Glomerular visceral epithelial cell (primary cell): ENCODE results near the gene XPO5.
"Not testable (repeated sequence)": the region's sequence is repeated elsewhere in the genome, so short reads cannot be mapped to it uniquely, and the experiment has no call there.

Source experiments
- DNase-seq: peaks from one replicate; pipeline ENCODE4 v3.0.0-alpha.2; 2016; ENCODE audit errors: extremely low spot score

The XPO5 gene

DNA sequence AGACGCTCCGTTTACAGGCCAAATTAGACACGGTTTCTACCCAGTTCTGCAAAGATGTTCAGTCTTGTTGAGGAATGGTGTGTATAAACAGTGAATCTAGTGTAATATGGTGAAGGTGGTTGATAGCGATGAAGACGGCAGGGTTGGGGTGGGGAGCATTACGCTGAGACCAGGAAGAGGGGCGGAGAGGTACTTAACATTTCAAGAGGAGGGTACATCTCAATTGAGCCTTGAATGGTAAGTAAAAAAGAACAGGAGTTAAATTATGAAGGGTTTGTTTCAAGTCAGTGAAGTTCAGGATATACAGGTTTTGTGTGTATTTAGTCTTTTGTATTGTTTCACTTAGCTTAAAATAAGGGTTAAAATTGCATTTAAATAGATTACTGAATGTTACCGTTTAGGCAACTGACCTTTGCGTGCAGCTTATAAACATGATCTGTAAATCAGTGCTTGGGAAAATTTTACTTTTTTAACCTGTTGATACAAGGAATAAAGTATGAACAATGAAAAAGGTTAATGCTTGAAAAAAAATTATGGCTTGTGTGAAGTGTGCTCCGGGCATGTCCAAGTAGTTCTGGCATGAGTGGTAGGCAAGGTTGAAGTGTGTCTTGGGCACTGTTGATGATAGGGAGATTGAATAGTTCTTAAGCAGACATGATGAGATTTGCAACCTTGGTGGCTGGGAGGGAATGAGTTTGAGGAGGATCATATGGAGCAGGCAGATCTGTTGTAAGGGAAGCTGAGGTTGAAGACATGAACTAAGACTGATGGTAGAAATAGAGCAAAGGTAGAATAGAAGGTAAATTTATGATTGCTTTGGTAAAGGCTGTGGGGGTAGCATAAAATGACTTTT lies 58.1 kb downstream of the XPO5 start:
- no peak for DNase-seq

DNA sequence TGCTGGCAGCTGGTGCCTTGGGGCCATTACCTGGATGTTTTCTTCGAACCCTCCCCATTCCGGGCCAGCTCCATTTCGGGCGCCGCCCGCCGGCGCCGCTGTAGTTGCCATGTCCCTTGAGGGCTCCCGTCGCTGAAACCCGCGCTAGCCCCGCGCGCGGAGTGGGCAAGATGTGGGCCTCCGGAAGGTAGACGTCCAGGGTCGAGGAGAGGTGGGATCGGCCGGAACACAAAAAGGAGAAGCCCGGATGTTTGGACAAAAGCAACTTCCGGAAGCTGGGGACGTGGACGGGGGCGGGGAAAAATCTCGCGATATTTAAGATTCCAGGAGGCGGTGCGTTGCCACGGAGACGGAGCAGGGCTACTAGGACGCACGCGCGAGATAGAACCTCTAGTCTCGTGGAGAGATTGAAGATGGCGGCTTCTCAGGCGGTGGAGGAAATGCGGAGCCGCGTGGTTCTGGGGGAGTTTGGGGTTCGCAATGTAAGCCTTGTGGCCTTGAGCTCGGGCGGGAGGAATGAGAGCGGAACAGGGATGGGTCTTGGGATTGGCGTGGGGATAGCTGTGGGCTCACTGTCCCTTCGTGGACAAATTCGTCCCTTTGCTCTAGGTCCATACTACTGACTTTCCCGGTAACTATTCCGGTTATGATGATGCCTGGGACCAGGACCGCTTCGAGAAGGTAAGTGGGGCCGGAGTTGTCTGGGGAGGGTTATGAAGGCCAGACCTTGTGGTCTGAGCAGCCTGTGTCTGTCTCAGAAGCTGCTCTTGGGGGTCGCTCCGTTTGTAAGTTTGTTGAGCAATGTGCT lies 58.9 kb downstream of the XPO5 start, which contains the start of the genes POLR1C and YIPF3:
Gene POLR1C (plus strand): TSS at position 393 of the 808 bp plus-strand sequence. CDS start 21 bp downstream, at position 414.
Gene YIPF3 (minus strand): TSS at position 230 of the 808 bp plus-strand sequence. CDS start 119 bp downstream, at position 111.
- peak; percentile 98 for DNase-seq

DNA sequence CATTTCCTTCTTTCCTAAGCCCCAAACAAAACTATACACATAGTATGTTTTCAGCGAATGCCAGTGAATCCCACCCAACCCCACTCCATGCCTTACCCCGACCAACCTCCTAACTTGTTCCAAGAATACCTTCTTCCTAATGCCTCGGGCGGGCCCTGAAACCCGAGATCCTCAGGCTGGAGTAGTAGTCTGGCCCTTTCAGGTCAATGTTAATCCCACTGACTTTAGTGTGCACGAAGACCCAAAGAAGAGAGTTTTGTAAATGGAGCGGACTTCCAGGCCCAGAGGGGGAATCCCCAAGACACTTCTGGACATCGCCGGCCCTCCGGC lies 59.5 kb downstream of the XPO5 start:
- DNase-seq, result no peak

DNA sequence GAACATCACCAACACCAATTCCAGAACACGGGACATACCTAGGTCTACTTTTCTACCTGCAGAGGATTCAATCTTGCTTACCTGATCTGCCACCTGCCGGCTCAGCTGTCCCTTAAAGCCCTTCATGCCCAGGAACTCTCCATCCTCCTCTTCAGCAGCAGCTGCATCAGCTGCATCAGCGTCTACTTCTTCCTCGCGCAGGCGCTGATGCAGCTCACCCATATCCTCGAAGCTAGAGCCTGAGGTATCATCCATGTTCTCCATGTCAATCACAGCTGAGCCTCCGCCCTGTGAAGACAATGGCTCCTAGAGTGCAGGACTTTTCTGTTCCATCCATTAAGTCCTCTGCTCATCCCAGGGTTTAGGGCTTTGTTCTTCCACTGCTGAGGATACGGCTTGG lies 60.0 kb downstream of the XPO5 start:
- no peak for DNase-seq

DNA sequence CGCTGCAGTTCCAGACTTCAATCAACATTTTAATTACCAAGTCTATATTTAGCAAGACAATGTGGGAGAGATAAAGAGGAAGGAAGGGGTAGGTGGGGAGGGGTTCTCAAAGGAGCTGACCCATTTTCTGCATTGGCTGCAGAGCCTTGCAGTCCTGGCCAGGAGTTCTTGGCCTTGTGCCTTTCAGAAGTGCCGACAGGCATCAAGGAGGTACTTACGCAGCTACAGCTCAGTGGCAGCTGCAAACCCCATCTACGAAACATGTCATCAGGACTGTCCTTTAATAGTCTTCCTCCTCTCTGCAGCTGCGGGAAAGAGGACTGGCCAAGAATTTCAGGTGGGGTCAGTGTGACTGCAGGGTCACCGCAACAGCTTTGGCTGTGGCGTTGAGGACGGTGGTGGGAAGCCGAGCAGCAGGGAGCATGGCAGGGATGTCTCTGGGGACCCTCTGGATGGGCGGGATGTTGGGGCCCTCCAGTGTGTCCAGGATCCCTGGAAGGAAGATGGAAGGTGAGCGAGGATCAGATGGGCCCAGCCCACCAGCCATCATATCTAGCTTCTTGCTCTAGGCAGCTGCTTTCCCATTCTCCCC lies 63.9 kb downstream of the XPO5 start:
- DNase-seq, result no peak

DNA sequence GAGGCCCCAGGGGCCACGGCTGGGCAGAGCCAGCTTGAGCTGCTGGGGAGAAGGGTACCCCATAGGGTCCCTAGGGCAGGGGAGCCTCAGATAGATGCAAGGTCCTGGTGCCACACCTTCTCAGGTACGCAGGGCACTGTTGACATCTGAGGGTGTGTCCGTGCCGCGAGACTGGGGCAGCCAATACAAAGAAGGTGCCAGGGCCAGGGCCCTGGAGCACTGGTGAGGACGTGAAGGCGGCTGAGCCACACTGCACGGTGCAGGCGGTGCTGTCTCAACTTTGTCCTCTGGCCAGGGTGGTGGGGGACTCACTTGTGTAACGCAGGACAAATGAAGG lies 65.0 kb downstream of the XPO5 start:
- DNase-seq, result no peak

DNA sequence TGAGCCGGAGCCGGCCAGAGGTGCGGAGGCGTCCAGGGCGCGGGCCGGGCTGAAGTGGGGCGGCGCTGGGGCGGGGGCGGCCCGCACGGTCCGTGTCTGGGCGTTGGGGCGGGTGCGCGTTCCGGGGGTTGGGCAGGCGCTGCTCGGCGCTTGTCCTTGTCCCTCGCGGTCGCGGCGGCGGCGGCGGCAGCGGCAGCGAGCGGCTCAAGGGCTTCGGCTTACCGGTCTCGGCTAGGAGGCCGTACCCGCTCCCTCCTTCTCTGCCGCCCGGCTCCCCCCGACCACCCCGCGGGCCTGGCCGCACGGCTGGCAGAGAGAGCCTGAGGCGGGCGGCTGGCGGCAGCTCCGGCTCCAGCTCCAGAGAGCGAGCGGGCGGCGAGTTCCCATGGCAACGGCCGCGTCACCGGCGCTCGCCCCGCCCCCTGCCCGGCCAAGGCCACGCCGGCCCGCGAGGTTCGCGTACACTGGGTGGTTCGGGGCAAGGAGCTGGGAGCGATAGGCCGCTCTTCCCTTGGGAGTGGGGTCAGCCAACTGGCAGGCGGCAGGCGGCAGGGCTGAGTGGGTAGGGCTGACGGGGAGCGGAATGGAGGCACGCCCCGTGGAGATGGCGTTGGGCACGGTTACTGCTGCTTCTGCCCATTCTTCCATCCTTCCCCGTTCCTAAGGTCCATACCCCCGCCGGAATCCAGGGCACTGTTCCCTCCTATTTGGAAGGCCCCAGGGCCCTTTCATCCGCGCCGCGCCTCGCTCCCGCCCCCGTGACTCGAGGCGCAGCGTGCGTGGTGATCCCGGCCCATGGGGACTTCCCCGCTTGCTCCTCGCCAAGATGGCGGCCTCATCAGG lies 65.6 kb downstream of the XPO5 start, which contains the start of gene LRRC73:
Gene LRRC73 (minus strand): TSS at position 363 of the 843 bp plus-strand sequence. CDS start 561 bp downstream, outside the sequence.
- DNase-seq, result peak; percentile 82

DNA sequence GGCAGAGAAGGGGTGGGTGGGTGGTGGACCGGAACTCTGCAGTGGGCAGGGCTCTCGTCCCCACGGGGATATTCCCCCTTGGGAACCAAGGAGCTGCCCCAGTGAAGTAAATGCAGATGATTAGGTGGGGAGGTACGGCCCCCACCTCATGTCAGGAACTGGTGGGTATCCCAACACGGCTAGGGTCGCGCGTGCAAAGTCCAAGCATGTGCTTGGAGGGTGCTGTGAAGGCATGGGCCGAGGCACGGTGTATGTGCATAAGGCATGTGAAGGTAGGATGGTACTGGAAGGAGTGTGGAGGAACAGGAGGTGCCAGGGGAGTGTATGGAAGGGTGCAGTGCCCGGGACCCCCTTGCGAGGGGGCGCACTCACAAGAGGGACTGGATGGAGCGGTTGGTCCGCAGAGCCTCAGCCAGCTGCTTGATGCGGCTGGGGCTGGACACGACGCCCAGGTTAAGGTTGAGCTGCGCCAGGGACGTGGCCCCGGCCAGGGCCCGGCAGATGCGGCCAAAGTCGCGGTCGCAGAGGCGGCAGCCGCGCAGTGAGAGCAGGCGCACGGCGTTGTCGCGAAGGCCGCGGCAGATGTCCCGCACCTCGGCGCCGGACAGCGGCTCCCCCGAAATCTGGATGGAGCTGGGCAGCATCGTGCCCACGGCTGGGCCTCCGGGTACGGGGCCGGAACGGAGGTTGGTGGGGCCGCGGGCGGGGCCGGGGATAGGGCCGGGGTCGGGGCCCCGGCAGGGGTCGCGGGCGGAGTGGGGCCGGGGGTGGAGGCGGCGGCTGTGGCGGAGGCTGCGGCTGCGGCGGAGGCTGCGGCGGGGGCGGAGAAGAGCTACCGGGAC lies 66.5 kb downstream of the XPO5 start:
- DNase-seq, result no peak

DNA sequence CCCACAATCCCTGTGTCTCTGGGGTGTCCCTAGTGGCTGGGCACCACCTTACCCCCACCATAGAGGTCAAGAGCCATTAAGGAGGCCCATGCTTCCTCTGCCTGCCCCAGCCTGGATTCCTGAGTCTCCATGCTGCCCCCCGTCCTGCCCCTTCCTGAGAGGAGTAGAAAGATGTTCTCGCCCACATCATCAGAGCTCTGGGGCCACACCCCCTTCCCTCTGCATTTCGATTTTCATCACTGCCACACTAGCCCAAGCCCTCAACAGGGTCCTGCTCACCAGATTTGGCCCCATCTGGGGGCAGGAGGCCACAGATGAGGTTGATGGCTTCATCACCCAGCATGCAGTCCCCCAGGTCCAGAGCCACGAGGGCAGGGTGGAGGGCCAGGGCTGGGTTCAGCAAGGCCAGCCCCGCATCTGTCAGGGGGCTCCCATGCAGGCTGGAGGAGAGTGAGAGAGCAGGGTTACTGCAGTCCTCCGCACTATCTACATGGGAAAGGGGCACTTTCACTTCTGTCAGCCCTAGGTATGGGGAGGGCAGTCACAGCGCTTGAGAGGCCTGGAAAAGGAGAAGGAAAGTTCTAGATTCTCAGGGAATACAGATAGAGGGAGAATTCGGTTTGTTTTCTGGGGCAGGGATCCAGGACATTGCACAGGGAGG lies 67.2 kb downstream of the XPO5 start:
- DNase-seq, result no peak

DNA sequence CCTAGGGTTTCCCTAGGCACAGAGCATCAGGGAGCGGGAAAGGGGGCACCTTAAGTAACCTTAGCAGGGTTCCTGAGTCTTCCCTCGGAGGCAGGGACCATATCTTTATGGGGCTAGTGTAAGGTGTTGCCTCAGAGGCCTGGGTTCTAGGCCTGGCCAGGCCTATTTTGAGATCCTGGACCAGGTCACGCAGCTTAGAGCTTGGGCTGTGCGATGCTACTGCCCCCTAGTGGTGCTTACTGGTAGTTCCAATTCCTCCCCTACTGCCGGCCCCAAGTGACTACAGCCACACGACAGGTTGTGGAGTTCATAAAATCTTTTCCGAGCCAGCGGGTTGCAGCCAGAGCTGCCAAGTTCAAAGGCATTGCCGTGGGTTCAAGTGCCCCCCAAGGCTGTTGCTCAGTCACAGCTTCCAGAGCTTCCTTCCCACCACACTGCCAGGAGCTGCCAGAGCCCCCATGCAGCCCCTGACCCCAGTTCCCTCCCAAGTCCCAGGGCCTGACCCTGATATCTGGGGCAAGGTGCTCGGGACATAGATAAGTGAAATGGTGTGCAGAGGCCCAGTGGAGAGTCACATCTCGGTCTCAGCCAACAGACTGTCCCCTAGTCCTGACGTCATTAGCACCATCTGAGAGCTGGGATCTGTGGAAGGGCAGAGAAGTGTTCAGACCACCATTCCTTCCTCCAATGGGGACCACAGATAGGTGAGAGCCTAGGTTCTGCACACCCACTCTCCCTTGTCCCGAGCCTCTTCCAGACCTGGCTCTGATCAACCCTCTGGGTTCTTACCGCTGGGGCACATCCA lies 69.0 kb downstream of the XPO5 start:
- peak; percentile 84 for DNase-seq

DNA sequence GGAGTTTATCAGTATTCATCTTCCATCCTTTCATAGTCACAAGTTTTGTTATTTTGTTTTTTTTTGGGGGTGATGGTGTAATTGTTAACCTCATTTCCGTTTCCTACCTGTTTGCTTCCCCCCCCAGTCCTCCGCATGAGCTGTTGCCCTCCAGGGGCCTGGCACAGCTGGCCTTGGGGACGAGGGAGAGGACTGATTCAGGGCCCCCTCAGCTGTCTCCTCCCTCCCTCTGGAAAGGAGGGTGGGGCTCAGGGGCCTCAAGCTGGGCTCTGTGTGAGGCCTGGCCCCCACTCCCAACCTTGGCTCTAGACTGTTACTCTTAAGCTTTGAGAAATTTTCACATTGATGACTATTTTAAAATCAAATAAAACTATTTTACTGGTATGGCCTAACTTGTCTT lies 69.7 kb downstream of the XPO5 start:
- no peak for DNase-seq

DNA sequence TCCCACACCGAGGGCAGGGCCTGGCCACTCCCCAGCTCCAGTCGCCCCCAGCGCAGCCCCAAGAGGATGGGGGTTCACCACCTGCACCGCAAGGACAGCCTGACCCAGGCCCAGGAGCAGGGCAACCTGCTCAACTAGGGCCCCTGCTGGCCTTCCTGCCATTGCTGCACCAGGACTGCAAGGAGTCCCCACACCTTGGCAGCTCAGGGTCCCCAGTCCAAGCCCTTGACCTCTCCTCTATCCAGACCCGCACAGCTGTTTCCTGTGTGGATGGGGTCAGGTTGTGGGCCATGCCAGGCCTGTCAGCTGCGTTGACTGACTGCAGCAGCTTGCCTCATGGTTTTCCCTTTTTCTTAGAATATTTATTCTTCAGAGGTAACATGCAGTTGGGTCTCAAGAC lies 70.1 kb downstream of the XPO5 start:
- no peak for DNase-seq

DNA sequence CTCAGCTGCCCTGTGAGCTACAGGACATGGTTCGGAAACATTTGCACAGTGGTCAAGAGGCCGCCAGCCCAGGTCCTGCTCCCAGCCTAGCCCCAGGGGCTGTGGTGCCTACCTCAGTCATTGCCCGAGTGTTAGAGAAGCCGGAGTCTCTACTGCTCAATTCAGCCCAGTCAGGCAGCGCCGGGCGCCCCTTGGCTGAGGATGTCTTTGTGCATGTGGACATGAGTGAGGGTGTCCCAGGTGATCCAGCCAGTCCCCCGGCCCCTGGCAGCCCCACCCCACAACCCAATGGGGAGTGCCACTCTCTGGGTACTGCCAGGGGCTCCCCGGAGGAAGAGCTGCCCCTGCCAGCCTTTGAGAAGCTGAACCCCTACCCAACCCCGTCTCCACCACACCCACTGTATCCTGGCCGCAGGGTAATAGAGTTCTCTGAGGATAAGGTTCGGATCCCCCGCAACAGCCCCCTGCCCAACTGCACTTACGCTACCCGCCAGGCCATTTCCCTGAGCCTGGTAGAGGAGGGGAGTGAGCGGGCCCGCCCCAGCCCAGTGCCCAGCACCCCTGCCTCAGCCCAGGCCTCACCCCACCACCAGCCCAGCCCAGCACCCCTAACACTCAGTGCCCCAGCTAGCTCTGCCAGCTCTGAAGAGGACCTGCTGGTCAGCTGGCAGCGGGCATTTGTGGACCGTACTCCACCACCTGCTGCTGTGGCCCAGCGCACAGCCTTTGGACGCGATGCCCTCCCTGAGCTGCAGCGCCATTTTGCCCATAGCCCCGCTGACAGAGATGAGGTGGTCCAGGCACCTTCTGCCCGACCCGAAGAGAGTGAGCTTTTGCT lies 70.9 kb downstream of the XPO5 start:
- no peak for DNase-seq

DNA sequence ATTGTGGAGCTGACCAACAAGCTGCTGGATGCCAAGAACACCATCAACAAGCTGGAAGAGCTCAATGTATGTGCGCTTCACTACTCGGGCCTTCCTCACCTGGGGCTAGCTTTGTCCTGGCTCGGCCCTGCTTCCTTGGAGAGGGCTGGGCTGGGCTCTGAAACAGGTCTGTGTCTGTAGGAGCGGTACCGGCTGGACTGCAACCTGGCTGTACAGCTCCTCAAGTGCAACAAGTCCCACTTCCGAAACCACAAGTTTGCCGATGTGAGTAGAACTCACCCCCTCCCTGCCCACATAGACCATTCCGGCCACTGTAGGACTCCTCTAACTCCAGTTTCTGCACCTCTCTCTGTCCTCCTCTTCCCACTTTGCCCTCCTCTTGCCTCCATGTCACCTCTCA lies 72.4 kb downstream of the XPO5 start:
- DNase-seq, result no peak

DNA sequence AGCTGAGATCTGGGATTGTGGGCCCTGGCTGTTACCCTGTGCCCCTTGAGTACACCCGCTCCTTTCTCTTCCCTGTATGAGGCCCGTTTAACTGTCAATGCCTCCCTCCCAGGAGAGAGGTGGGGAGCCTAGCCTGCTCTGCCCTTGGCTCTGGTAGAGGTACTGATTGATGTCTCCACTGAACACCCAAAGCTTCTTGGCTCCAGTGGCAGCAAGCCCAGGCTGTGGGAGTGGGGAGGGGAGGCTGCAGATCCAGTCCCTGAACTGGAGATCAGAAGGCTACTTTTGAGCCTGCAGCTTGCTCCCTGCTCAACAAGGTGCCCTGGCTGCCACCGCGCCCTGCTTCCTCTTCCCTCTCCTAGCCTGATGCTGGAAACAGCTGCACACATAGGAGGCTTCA lies 73.2 kb downstream of the XPO5 start:
- DNase-seq, result no peak

DNA sequence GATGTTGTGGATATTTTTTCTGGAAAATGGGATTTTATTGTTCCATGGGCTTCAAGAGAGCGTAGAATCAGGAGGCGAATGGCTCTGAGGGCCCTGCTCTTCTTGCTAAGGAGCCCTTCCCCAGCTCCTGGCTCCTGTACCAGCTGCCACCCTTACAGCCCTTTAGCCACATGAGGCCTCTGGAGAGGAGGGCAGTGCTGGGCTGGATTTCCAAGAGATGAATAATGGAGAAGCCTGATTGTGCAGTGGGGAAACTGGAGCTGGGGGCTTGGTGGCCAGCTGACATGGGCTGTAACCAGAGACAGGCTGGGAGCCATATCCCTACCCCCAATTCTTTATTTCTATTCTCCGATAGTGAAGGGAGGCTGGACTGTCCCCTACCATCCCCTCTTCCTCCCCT lies 74.9 kb downstream of the XPO5 start:
- DNase-seq, result no peak

DNA sequence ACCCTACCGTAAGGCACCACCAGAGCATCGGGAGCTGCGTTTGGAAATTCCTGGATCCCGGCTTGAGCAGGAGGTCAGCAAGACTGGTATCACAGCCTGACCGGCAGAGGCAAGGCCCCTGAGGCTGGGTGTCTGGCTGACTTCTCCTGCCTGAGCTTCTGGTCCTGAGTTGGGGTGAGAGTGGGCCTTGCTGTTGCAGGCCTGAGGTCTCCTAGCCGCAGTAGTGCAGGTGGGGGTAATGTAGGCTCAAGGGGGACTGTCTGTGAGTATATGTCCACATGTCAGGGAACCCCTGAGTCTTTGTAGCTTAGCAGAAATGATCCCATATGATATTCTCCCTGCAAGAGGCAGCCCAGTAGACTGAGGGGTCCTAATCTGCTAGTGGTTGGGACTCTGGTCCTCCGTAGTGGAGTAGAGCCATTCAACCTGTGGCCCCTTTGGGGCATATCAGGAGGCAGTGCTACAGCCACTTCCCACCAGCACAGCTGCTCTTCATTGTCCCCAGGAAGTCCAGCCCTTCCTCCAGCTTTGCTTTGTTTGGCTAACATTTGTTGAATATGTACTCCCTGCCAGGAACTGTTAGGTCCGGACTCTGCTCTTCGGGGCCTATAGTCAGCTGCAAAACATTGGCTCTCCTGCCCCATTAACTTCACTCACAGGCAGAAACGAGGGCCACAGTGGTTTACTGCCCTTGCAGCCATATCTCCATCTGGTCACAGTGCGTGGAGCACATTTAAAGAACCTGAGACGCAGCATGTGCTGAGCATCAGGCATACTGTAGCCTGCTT lies 76.6 kb downstream of the XPO5 start:
- no peak for DNase-seq

DNA sequence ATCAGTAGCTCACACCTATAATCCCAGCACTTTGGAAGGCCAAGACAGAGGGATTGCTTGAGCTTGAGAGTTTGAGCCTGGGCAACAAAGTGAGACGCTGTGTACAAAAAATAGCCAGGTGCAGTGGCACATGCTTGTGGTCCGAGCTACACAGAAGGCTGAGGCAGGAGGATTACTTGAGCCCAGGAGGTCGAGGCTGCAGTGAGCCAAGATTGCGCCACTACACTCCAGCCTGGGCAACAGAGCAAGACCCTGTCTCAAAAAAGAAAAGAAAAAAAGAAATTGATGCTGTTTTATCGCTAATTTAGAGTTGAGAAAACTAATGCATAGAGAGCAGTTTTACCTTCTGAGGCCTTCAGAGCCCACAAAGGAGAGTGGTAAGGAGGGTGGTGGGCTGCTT lies 77.5 kb downstream of the XPO5 start:
- not testable (repeated sequence) for DNase-seq
